Spleen (tissue), 11 donors: Measurements from ENCODE around the gene CROT. TPM values are rescaled to one million over a fixed set of nuclear protein-coding genes. Genes with fewer than 3 reads are reported as not detected.

Experiments used
- DNase-seq: peaks from one replicate; pipeline ENCODE4 v3.0.0-alpha.2; 2020
- H3K27ac ChIP-seq, 8 donors: fragments of 200-600 bp; sonication (generic) in 7 of 8; 1 replicate in 4 of 8; 2 replicates in 4 of 8; pipeline versions ENCODE4 v1.5.0 to v1.8.0; 2016 to 2021; ENCODE audit warnings: inconsistent platforms in 4 of 8, mild to moderate bottlenecking in 4 of 8, moderate library complexity in 1 of 8
- H3K27me3 ChIP-seq, 7 donors: fragments of 200-600 bp; sonication (generic) in 6 of 7; replicated peaks in 1 of 7; 1 replicate in 4 of 7; 2 replicates in 3 of 7; pipeline versions ENCODE4 v1.5.0 to v1.8.0; 2016 to 2021; ENCODE audit warnings: inconsistent platforms in 3 of 7, mild to moderate bottlenecking in 1 of 7
- H3K36me3 ChIP-seq, 6 donors: fragments of 200-600 bp; sonication (generic) in 5 of 6; 1 replicate in 4 of 6; 2 replicates in 2 of 6; pipeline versions ENCODE4 v1.5.0 to v1.8.0; 2016 to 2021; ENCODE audit warnings: inconsistent platforms in 2 of 6
- H3K4me1 ChIP-seq, 6 donors: fragments of 200-600 bp; sonication (generic) in 5 of 6; 1 replicate in 3 of 6; 2 replicates in 3 of 6; pipeline versions ENCODE4 v1.5.0 to v1.8.0; 2016 to 2021; ENCODE audit warnings: inconsistent platforms in 3 of 6
- H3K4me3 ChIP-seq, 8 donors: fragments of 200-600 bp; sonication (generic) in 7 of 8; 1 replicate in 4 of 8; 2 replicates in 4 of 8; pipeline versions ENCODE4 v1.5.0 to v1.8.0; 2016 to 2021; ENCODE audit warnings: inconsistent platforms in 4 of 8, mild to moderate bottlenecking in 4 of 8, moderate library complexity in 2 of 8
- H3K9me3 ChIP-seq, 8 donors: fragments of 200-600 bp; sonication (generic) in 7 of 8; 1 replicate in 4 of 8; 2 replicates in 4 of 8; pipeline versions ENCODE4 v1.5.0 to v1.8.0; 2016 to 2021; ENCODE audit warnings: inconsistent platforms in 4 of 8
- CTCF ChIP-seq, 11 experiments: fragments of 200-600 bp in 7 of 11; fragments of 450-650 bp in 4 of 11; sonication (generic) in 4 of 11; IDR thresholded peaks in 8 of 11; conservative IDR thresholded peaks in 3 of 11; 1 replicate in 7 of 11; 2 replicates in 4 of 11; pipeline versions ENCODE4 v1.4.0 to v1.8.0; 2016 to 2021; ENCODE audit warnings: antibody characterized with exemption in 11 of 11, inconsistent platforms in 4 of 11, mild to moderate bottlenecking in 1 of 11
- POLR2A ChIP-seq, 3 donors: fragments of 450-650 bp; IDR thresholded peaks; one replicate each; pipeline ENCODE4 v1.5.1; 2017; ENCODE audit warnings: antibody characterized with exemption in 3 of 3, mild to moderate bottlenecking in 1 of 3
- POLR2AphosphoS5 ChIP-seq, 3 donors: sonication (generic); formaldehyde crosslinking; IDR thresholded peaks; one replicate each; pipeline ENCODE4 v1.5.1; 2017; ENCODE audit warnings: antibody characterized with exemption in 3 of 3
- WGBS, 5 donors: extraction: QIAGEN DNeasy Blood & Tissue Kit in 3 of 5; methylation state at CpG; one replicate each; pipeline versions ENCODE4 v1.1.5 to v1.1.7; 2013 to 2018; 5-methylcytosine and 5-hydroxymethylcytosine counted together
- intact Hi-C: fragments of 100-400 bp; cut with DNase I; formaldehyde crosslinking; loops from one replicate; pipeline ENCODE4 v1.15.0; 2023; ENCODE audit warnings: low total_unique reads
- polyA plus RNA-seq, 3 donors: library from polyadenylated mRNA; stranded (reverse); fragments of 200-250 nt; gene quantifications; one replicate each; pipeline ENCODE4 v1.2.1, GENCODE V29; 2013
- total RNA-seq, 7 donors: library from RNA; depleted of rRNA in 3 of 7; stranded (reverse); fragments of >200 nt in 3 of 7; fragmentation: NEBNext Ultra II Directional in 4 of 7; extraction: Animal tissue kit (Norgen Biotek cat#: 25700) in 4 of 7; gene quantifications; one replicate each; pipeline versions ENCODE4 v1.1.0 to v1.2.1, GENCODE V29; 2016 to 2021
- donor health status: healthy with polysubstance abuse.
- donor health status: DM: no; HTN: no; CAD: no; lungs with moderate emphysema.
- donor health status: DM: no; HTN: no; CAD: no.
- donor health status: Bipolar disorder and iron deficiency.
- donor health status: healthy.
- donor health status: DM: no; HTN: no; CAD: no.
- donor health status: DM: yes; HTN: yes; CAD: no.

The CROT gene
- total and polyA plus RNA-seq, 10 donors, result 4.2 to 21.1 (median 11.0) TPM

DNA sequence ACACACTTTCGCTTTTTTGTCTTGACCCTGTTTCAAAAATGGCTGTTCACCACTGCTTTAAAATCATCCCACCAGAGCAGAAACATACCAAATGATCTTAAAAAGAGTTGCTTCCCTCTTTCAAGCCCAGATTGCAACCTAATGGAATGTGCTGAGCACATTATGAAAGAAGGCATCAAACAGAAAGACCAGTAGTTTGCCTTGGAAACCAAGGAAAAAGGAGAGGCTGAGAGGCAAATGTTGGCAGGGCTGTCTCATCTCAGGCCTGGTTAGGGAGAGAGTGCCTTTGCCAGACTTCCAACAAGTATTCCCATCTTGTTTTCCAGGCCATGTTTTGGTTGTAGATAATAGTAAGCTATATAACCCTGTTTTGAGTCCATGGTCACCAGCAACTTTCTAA is 65.7 kb downstream of the CROT start:
- no peak for DNase-seq
- H3K27ac ChIP-seq, result no peak overlapping the region
- H3K9me3 ChIP-seq, result no peaks in the 10 kb centered on the region
- 91 to 100% (median 94%) methylated on average over 1 of the region's 1 CpG for WGBS, 5 donors
- TF ChIP-seq POLR2A (IDR thresholded peaks at IDR 0.05) (no peak), CTCF (IDR thresholded peaks at IDR 0.05 in 8 of 11, conservative IDR thresholded peaks at IDR 0.05 in 3 of 11) (no peak), POLR2AphosphoS5 (IDR thresholded peaks at IDR 0.05) (no peak)
- peaks cover 0 to 13% (median 0%) of the 10 kb centered on the region in 6 donors for H3K36me3 ChIP-seq
- H3K4me1 ChIP-seq, result no peaks in the 10 kb centered on the region
- H3K4me3 ChIP-seq, result no peak overlapping the region
- H3K27me3 ChIP-seq, result no peaks in the 10 kb centered on the region
- intact Hi-C loops, result no loop called here

DNA sequence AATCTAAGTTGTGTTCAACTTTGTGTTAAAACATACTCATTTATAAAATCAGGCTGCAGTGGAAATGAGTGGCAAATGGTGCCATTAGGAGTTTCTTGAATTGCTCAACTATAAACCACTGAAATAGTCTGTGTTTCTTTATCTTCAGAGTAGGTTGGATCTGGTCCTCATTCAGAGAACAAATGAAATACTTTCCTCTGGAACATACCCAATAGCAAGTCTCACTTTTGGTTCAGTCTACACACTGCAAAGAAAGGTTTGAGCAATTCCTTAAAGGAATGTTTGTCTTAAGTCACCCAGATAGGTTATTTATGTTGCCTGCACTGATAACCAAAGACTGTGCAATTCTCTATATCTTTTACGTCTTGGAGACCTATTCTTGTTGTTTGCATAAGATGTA is 67.6 kb downstream of the CROT start:
- Histone ChIP-seq H3K4me3 (no peak overlapping the region), H3K4me1 (peaks cover 0 to 6% (median 0%) of the 10 kb centered on the region in 6 donors), H3K27me3 (no peaks in the 10 kb centered on the region), H3K9me3 (no peaks in the 10 kb centered on the region), H3K36me3 (peaks cover 0 to 3% (median 0%) of the 10 kb centered on the region in 6 donors), H3K27ac (no peak overlapping the region)
- 82 to 96% (median 95%) methylated on average over 1 of the region's 1 CpG for WGBS, 5 donors
- no peak for DNase-seq
- TF ChIP-seq POLR2A (IDR thresholded peaks at IDR 0.05), result no peak
- TF ChIP-seq POLR2AphosphoS5 (IDR thresholded peaks at IDR 0.05), result no peak
- TF ChIP-seq CTCF (IDR thresholded peaks at IDR 0.05 in 8 of 11, conservative IDR thresholded peaks at IDR 0.05 in 3 of 11), result no peak
- intact Hi-C loops, result no loop called here

- WGBS, 5 donors, result 78 to 86% (median 83%) methylated on average over 4 of the region's 4 CpGs
- TF ChIP-seq CTCF (IDR thresholded peaks at IDR 0.05 in 8 of 11, conservative IDR thresholded peaks at IDR 0.05 in 3 of 11) (no peak), POLR2A (IDR thresholded peaks at IDR 0.05) (no peak), POLR2AphosphoS5 (IDR thresholded peaks at IDR 0.05) (no peak)
- Histone ChIP-seq H3K36me3 (no peaks in the 10 kb centered on the region), H3K27me3 (no peaks in the 10 kb centered on the region), H3K4me3 (no peak overlapping the region), H3K4me1 (peaks cover 0 to 6% (median 0%) of the 10 kb centered on the region in 6 donors), H3K9me3 (no peaks in the 10 kb centered on the region), H3K27ac (no peak overlapping the region)
- no peak for DNase-seq
- intact Hi-C loops, result no loop called here
These were observed 68.7 kb downstream of the CROT start for GRCh38 chr7:87413951-87414793.

DNA sequence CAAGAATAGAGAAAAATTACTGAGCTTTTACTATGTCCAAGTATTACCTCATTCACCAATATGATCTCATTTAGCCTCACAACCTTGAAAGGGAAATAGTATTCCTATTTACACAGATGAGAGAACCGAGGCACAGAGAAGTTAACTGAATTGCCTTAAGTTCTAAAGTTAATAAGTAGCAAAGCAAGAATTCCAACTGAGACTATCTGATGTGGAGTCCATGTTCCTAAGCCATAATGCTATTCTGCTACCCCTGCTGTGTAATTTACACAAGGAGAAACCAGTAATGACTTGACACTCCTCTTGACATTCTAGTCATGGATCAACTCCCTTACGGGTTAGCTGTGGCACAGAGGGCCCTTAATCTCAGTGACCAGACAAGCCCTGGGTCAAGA is 69.3 kb downstream of the CROT start:
- no peaks in the 10 kb centered on the region for H3K36me3 ChIP-seq
- 72 to 94% (median 85%) methylated on average over 2 of the region's 2 CpGs for WGBS, 5 donors
- H3K27ac ChIP-seq, result no peak overlapping the region
- no peaks in the 10 kb centered on the region for H3K27me3 ChIP-seq
- no peak for DNase-seq
- peaks cover 0 to 6% (median 0%) of the 10 kb centered on the region in 6 donors for H3K4me1 ChIP-seq
- no peak overlapping the region for H3K4me3 ChIP-seq
- H3K9me3 ChIP-seq, result no peaks in the 10 kb centered on the region
- TF ChIP-seq CTCF (IDR thresholded peaks at IDR 0.05 in 8 of 11, conservative IDR thresholded peaks at IDR 0.05 in 3 of 11) (no peak), POLR2AphosphoS5 (IDR thresholded peaks at IDR 0.05) (no peak), POLR2A (IDR thresholded peaks at IDR 0.05) (no peak)
- intact Hi-C loops, result no loop called here
